ENCODE data around the gene ADARB1.
A peak's percentile ranks its signal among the peaks of the same experiment; 100 is the strongest.

ADARB1 gene

GRCh38 chr21:45151445-45152160 lies 77.2 kb downstream of the ADARB1 start:
- no peak for DNase-seq (ENCODE audit: low spot score)

- peak; percentile 59 for DNase-seq (ENCODE audit: low spot score)
These were observed 77.9 kb downstream of the ADARB1 start for GRCh38 chr21:45152265-45152746.

GRCh38 chr21:45153358-45154318 lies 79.3 kb downstream of the ADARB1 start:
- DNase-seq (ENCODE audit: low spot score) = no peak

GRCh38 chr21:45154511-45155508 lies 80.4 kb downstream of the ADARB1 start:
- DNase-seq (ENCODE audit: low spot score) = no peak

- no peak for DNase-seq (ENCODE audit: low spot score)
These were observed 81.5 kb downstream of the ADARB1 start for GRCh38 chr21:45155910-45156309.

- no peak for DNase-seq (ENCODE audit: low spot score)
These were observed 82.1 kb downstream of the ADARB1 start for GRCh38 chr21:45156459-45156858.

GRCh38 chr21:45157932-45158331 lies 83.6 kb downstream of the ADARB1 start:
- no peak for DNase-seq (ENCODE audit: low spot score)

- no peak for DNase-seq (ENCODE audit: low spot score)
These were observed 84.4 kb downstream of the ADARB1 start for GRCh38 chr21:45158491-45159423.

GRCh38 chr21:45160198-45160597 lies 85.8 kb downstream of the ADARB1 start:
- DNase-seq (ENCODE audit: low spot score) = no peak

- DNase-seq (ENCODE audit: low spot score) = no peak
These were observed 86.9 kb downstream of the ADARB1 start for GRCh38 chr21:45161038-45161945.

- no peak for DNase-seq (ENCODE audit: low spot score)
These were observed 87.7 kb downstream of the ADARB1 start for GRCh38 chr21:45162115-45162514.

GRCh38 chr21:45162809-45163208 lies 88.4 kb downstream of the ADARB1 start:
- no peak for DNase-seq (ENCODE audit: low spot score)

GRCh38 chr21:45163413-45164123 lies 89.2 kb downstream of the ADARB1 start:
- no peak for DNase-seq (ENCODE audit: low spot score)

- no peak for DNase-seq (ENCODE audit: low spot score)
These were observed 89.7 kb downstream of the ADARB1 start for GRCh38 chr21:45164124-45164511.

- DNase-seq (ENCODE audit: low spot score) = no peak
These were observed 90.5 kb downstream of the ADARB1 start for GRCh38 chr21:45164838-45165237.

- no peak for DNase-seq (ENCODE audit: low spot score)
These were observed 92.6 kb downstream of the ADARB1 start for GRCh38 chr21:45166931-45167330.

GRCh38 chr21:45167796-45168222 lies 93.4 kb downstream of the ADARB1 start:
- DNase-seq (ENCODE audit: low spot score) = peak; percentile 52

GRCh38 chr21:45168522-45168921 lies 94.1 kb downstream of the ADARB1 start:
- no peak for DNase-seq (ENCODE audit: low spot score)

- DNase-seq (ENCODE audit: low spot score) = peak; percentile 45
These were observed 94.6 kb downstream of the ADARB1 start for GRCh38 chr21:45169001-45169400.

Data from hematopoietic multipotent progenitor cell treated with erythropoietin and hydrocortisone succinate and interleukin-3 and kit ligand, for 15 days (in vitro differentiated cells).